GM23338 (cell line): Measurements from ENCODE around the gene CCDC178. TPM values are rescaled to one million over a fixed set of nuclear protein-coding genes. Genes with fewer than 3 reads are reported as not detected.

Source experiments
- ATAC-seq: fragments of 200-7000 bp; cut with Tn5 transposase; 3 replicates; pipeline ENCODE4 v1.9.1; 2020
- DNase-seq: peaks from one replicate; pipeline ENCODE4 v3.0.0-alpha.2; 2015; ENCODE audit warnings: low spot score
- H2AFZ ChIP-seq: fragments of 200-600 bp; sonication (generic); 2 replicates; pipeline ENCODE4 v1.8.0; 2016; ENCODE audit warnings: antibody characterized with exemption, mild to moderate bottlenecking, moderate library complexity
- H3F3A ChIP-seq: fragments of 200-600 bp; sonication (generic); replicated peaks from 2 replicates; pipeline ENCODE4 v1.8.0; 2017; ENCODE audit warnings: antibody characterized with exemption, mixed run types, low read depth
- H3K27ac ChIP-seq: fragments of 200-600 bp; sonication (generic); 2 replicates; pipeline ENCODE4 v1.6.1; 2016; ENCODE audit warnings: low read depth
- H3K27me3 ChIP-seq: fragments of 200-600 bp; sonication (generic); 2 replicates; pipeline ENCODE4 v1.8.0; 2016; ENCODE audit warnings: mild to moderate bottlenecking, mixed run types, moderate library complexity; ENCODE audit not compliant: insufficient read depth
- H3K36me3 ChIP-seq: fragments of 200-600 bp; sonication (generic); 2 replicates; pipeline ENCODE4 v1.8.0; 2016; ENCODE audit warnings: mild to moderate bottlenecking; ENCODE audit not compliant: insufficient read depth
- H3K4me1 ChIP-seq: fragments of 200-600 bp; sonication (generic); 2 replicates; pipeline ENCODE4 v1.8.0; 2016; ENCODE audit warnings: mild to moderate bottlenecking, moderate library complexity; ENCODE audit not compliant: insufficient read depth
- H3K4me2 ChIP-seq: fragments of 200-600 bp; sonication (generic); 2 replicates; pipeline ENCODE4 v1.7.1; 2017; ENCODE audit warnings: mixed run types
- H3K4me3 ChIP-seq: fragments of 200-600 bp; sonication (generic); 2 replicates; pipeline ENCODE4 v1.6.1; 2016; ENCODE audit warnings: mixed run types
- H3K79me2 ChIP-seq: fragments of 200-600 bp; sonication (generic); replicated peaks from 2 replicates; pipeline ENCODE4 v1.8.0; 2017; ENCODE audit warnings: mild to moderate bottlenecking; ENCODE audit not compliant: insufficient read depth
- H3K9me2 ChIP-seq: fragments of 200-600 bp; sonication (generic); 2 replicates; pipeline ENCODE4 v1.8.0; 2017; ENCODE audit not compliant: insufficient read depth
- H4K20me1 ChIP-seq: fragments of 200-600 bp; sonication (generic); replicated peaks from 2 replicates; pipeline ENCODE4 v1.8.0; 2017; ENCODE audit warnings: mild to moderate bottlenecking; ENCODE audit not compliant: insufficient read depth
- H3K27ac Mint-ChIP-seq: 2 replicates; pipeline ENCODE4 v1.8.0; 2020; ENCODE audit warnings: inconsistent platforms, mild to moderate bottlenecking, moderate library complexity, mixed read lengths
- H3K27me3 Mint-ChIP-seq: 3 replicates; pipeline ENCODE4 v1.8.0; 2022; ENCODE audit warnings: low read depth, mild to moderate bottlenecking, moderate library complexity, mixed read lengths, inconsistent platforms; ENCODE audit not compliant: insufficient read depth, poor library complexity
- H3K36me3 Mint-ChIP-seq: 3 replicates; pipeline ENCODE4 v1.8.0; 2021; ENCODE audit warnings: low read depth, mild to moderate bottlenecking, inconsistent platforms, moderate library complexity, mixed read lengths
- H3K4me1 Mint-ChIP-seq: 3 replicates; pipeline ENCODE4 v1.8.0; 2020; ENCODE audit warnings: mild to moderate bottlenecking, inconsistent platforms, mixed read lengths
- H3K4me3 Mint-ChIP-seq: 3 replicates; pipeline ENCODE4 v1.8.0; 2021; ENCODE audit warnings: moderate library complexity, mild to moderate bottlenecking, inconsistent platforms, mixed read lengths
- H3K9me3 Mint-ChIP-seq: 3 replicates; pipeline ENCODE4 v1.8.0; 2020; ENCODE audit warnings: moderate library complexity, mild to moderate bottlenecking, inconsistent platforms, mixed read lengths
- POLR2AphosphoS5 ChIP-seq: IDR thresholded peaks from 2 replicates; pipeline ENCODE4 v1.6.1; 2016; ENCODE audit warnings: antibody characterized with exemption, low read depth
- ZNF114 ChIP-seq: fragments of 250-450 bp; sonication (Bioruptor Pico); IDR thresholded peaks from 2 replicates; pipeline ENCODE4 v1.5.0; 2020; ENCODE audit warnings: mild to moderate bottlenecking, moderate library complexity
- long read RNA-seq: library from polyadenylated mRNA; unstranded; transcript quantifications from one replicate; pipeline ENCODE4 v2.0.0, GENCODE V29; 2020; ENCODE audit not compliant: unreplicated experiment
- polyA plus RNA-seq: library from polyadenylated mRNA; unstranded; fragments of >200 nt; fragmentation: Nextera tagmentation; extraction: Ambion mirVana; gene quantifications from 2 replicates; pipeline ENCODE4 v1.2.1, GENCODE V29; 2016
- total RNA-seq: library from RNA; depleted of rRNA; stranded (reverse); fragments of >200 nt; shearing (Covaris generic); gene quantifications from 2 replicates; pipeline ENCODE4 v1.2.3, GENCODE V29; 2014; rRNA removed
- TF ChIP-seq, protein P1 (sequence below): IDR thresholded peaks from 2 replicates; pipeline ENCODE4 v1.6.1; 2016; ENCODE audit warnings: antibody characterized with exemption
- TF ChIP-seq, protein P2 (sequence below), 2 experiments: fragments of 200-600 bp in 1 of 2; sonication (generic) in 1 of 2; conservative IDR thresholded peaks; 2 replicates each; pipeline versions ENCODE4 v1.5.1 to v1.6.1; 2016 to 2017; ENCODE audit warnings: antibody characterized with exemption in 2 of 2, low read depth in 2 of 2, mild to moderate bottlenecking in 2 of 2, moderate library complexity in 1 of 2

Gene CCDC178, protein sequence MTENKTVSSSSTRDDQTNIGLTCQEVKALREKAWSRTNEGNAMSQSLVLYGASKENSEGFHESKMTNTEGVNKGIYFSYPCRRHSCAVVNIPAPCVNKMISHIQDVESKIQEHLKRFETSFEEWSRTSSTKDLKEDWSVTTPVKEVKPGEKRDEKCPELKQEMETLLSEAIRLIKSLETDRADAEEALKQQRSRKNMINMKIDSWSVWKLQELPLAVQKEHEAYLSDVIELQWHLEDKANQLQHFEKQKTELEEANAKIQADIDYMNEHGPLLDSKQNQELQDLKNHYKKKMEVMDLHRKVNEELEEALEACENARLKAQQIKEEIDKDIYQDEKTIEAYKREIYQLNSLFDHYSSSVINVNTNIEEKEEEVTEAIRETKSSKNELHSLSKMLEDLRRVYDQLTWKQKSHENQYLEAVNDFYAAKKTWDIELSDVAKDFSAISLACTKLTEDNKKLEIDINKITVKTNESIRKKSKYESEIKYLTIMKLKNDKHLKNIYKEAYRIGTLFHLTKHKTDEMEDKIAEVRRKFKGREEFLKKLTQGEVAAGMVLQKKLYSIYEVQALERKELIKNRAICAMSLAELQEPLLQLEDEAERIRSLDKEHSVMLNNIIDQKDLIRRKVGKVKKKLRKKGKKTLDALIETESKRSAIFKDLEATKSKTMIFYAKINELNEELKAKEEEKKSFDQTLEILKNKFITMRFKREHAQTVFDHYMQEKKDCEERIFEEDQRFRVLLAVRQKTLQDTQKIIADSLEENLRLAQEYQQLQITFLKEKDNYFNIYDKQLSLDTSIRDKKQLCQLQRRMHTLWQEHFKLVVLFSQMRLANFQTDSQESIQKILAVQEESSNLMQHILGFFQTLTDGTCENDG
- total RNA-seq (0.17 TPM in 1 of 2 replicates, not detected in the other), polyA plus RNA-seq (0.24 and 0.59 TPM in 2 replicates)
- long read RNA-seq, result 0 reads

DNA sequence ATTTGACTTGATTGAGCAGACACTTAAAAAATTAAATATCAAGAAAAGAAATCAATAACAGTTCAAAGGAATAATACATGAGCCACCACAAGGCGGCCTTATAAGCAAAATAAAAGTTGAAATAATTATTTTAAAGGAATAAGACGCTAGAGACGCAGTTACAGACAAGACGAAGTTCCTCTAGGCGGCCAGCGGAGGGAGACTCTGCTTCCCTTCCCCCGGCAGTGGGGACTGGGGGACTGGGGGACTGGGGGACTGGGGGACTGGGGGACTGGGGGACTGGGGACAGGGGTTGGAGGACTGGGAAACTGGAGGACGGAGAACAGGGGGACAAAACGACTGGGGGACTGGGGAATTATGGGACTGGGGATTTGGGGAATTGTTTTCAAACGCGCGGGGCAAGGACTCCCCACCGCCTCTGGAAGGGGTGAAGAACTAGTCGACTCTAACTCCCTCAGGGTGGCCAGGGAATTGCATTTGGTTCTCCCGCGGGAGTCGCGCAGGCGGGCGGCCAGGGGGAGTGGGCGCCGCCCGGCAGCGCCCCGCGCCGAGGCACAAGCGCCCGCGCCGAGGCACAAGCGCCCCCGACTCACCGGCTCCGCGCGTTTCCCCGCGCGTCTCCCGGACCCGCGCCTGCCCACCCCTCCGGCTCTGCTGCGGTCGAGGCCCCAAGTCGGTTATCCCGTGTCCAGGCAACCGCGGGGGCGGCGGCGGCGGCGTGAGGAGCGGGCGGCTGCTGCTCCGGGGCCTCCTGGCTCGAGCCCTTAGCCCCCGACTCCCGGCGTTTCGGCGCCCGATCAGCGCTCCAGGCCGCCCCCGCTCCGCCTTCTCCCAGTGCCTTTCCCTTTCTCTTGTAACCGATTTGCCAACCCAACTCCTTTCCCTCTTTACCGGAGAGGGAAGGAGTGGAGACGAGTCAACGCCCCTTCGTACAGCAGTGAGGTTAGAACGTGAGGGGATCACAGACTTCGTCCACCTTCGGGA is at the start of gene CCDC178:
CCDC178 (minus strand) TSS at position 662 of the 984 bp plus-strand sequence. CDS start 28,633 bp downstream, outside the sequence.
- H3K36me3 ChIP-seq, result no peaks in the 10 kb centered on the region
- H3K27me3 Mint-ChIP-seq, result peaks cover 10% of the 10 kb centered on the region
- DNase-seq, result peak; percentile 83
- peaks cover 14% of the 10 kb centered on the region for H3K27me3 ChIP-seq
- H2AFZ ChIP-seq, result peak within 1 kb of the TSS; percentile 99
- H3K4me3 ChIP-seq, result peak within 1 kb of the TSS; percentile 71
- TF ChIP-seq, protein P1, sequence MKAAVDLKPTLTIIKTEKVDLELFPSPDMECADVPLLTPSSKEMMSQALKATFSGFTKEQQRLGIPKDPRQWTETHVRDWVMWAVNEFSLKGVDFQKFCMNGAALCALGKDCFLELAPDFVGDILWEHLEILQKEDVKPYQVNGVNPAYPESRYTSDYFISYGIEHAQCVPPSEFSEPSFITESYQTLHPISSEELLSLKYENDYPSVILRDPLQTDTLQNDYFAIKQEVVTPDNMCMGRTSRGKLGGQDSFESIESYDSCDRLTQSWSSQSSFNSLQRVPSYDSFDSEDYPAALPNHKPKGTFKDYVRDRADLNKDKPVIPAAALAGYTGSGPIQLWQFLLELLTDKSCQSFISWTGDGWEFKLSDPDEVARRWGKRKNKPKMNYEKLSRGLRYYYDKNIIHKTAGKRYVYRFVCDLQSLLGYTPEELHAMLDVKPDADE, result no peak
- TF ChIP-seq, protein P2, sequence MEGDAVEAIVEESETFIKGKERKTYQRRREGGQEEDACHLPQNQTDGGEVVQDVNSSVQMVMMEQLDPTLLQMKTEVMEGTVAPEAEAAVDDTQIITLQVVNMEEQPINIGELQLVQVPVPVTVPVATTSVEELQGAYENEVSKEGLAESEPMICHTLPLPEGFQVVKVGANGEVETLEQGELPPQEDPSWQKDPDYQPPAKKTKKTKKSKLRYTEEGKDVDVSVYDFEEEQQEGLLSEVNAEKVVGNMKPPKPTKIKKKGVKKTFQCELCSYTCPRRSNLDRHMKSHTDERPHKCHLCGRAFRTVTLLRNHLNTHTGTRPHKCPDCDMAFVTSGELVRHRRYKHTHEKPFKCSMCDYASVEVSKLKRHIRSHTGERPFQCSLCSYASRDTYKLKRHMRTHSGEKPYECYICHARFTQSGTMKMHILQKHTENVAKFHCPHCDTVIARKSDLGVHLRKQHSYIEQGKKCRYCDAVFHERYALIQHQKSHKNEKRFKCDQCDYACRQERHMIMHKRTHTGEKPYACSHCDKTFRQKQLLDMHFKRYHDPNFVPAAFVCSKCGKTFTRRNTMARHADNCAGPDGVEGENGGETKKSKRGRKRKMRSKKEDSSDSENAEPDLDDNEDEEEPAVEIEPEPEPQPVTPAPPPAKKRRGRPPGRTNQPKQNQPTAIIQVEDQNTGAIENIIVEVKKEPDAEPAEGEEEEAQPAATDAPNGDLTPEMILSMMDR (conservative IDR thresholded peaks at IDR 0.05; ENCODE audit: low read depth in 2 of 2), result peak; percentile 61 to 69
- peak; percentile 96 for ATAC-seq
- no peaks in the 10 kb centered on the region for H3K4me1 Mint-ChIP-seq
- H3K27ac Mint-ChIP-seq, result no peak within 1 kb of the TSS
- H3K79me2 ChIP-seq, result no peaks in the 10 kb centered on the region
- H3K4me2 ChIP-seq, result peak within 1 kb of the TSS; percentile 79
- peak within 1 kb of the TSS; percentile 93 for H3K4me3 Mint-ChIP-seq
- H3K27ac ChIP-seq, result no peak within 1 kb of the TSS
- no peaks in the 10 kb centered on the region for H4K20me1 ChIP-seq
- no peaks in the 10 kb centered on the region for H3K9me2 ChIP-seq
- H3F3A ChIP-seq, result 0 out of 2 replicates have a peak, but pooled peaks cover 5% of the 10 kb centered on the region
- H3K4me1 ChIP-seq, result peaks cover 4% of the 10 kb centered on the region; the same call in 1 of the 2 replicates
- peaks cover 3% of the 10 kb centered on the region; the same call in 1 of the 3 replicates for H3K9me3 Mint-ChIP-seq
- no peaks in the 10 kb centered on the region for H3K36me3 Mint-ChIP-seq

GRCh38 chr18:33483908-33484307 is 43.4 kb upstream of the CCDC178 start:
- Histone ChIP-seq H3F3A (no peaks in the 10 kb centered on the region), H3K27me3 (no peaks in the 10 kb centered on the region), H3K4me1 (no peaks in the 10 kb centered on the region), H3K27ac (no peak overlapping the region), H4K20me1 (no peaks in the 10 kb centered on the region), H2AFZ (no peak overlapping the region), H3K4me2 (no peak overlapping the region), H3K36me3 (no peaks in the 10 kb centered on the region), H3K9me2 (no peaks in the 10 kb centered on the region), H3K79me2 (no peaks in the 10 kb centered on the region), H3K4me3 (no peak overlapping the region)
- H3K27ac Mint-ChIP-seq, result no peak overlapping the region
- no peaks in the 10 kb centered on the region for H3K27me3 Mint-ChIP-seq
- H3K9me3 Mint-ChIP-seq, result no peaks in the 10 kb centered on the region
- TF ChIP-seq POLR2AphosphoS5, result no peak
- TF ChIP-seq, protein P2 (conservative IDR thresholded peaks at IDR 0.05; ENCODE audit: low read depth in 2 of 2), result no peak
- TF ChIP-seq ZNF114, result no peak
- no peaks in the 10 kb centered on the region for H3K4me1 Mint-ChIP-seq
- DNase-seq, result no peak
- ATAC-seq, result no peak
- H3K36me3 Mint-ChIP-seq, result no peaks in the 10 kb centered on the region
- H3K4me3 Mint-ChIP-seq, result no peak overlapping the region
